GM18502 (cell line): ENCODE measurements around the gene CREBBP.

Source experiments
- ATAC-seq: cut with Tn5 transposase; IDR thresholded peaks from one replicate; pipeline ENCODE4 v1.9.1; 2021; ENCODE audit warnings: mild to moderate bottlenecking; ENCODE audit not compliant: unreplicated experiment, poor library complexity

The CREBBP gene

DNA sequence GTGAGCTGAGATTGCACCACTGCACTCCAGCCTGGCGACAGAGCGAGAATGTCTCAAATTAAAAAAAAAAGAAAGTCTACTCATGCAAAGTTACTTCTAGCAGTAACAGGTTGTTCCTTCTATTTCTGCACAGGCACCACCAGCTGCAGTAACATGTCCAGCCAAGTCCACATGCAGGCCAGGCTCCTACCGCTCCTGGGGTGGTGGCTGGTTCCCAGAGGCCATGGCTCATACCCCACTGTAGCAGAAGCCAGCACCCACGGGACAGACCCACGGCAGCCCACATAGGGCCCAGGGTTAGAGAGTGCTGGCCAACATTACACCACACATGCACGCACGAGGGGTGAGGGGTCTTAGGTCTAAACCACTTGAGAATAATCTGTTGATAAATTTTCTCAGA is 136.5 kb downstream of the CREBBP start:
- no peak for ATAC-seq

DNA sequence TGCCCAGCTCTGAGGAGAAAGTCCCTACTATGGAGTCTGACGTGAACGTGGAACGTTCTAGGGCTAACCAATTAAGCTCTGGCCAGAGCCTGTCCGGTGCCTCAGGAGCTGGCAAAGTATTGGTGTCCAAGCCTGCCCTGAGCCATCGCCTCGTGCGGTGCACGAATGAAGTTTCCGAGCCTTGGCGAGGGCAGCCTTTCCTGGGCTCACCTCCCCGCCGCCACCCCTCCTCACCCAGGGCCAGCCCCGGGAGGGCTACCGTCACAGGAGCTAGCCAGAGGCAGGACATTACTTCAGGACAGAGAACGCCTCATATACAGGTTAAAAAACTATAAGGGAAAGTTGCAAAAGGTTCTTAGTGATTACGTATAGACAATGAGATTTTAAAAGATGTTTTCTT is 139.6 kb downstream of the CREBBP start:
- ATAC-seq: no peak

DNA sequence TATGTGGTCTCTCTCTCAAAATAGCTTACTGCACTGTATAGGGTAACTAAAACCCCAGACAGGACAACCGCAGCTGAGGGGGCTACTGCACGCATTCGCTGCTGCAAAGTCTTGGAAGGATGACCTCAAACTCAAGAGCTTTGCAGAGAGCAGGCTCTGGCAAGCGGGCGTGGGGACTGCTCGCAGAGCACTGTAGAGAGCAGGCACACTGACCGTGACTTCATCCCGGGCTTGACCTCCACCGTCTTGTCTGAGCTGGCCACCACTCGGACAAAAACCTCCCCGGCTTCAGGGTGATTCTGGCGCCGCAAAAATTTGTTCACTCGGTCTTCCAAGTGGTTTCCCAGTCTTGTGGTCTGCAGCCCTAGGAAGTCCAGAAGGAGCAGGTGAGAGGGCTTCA is 140.3 kb downstream of the CREBBP start:
- ATAC-seq: no peak

DNA sequence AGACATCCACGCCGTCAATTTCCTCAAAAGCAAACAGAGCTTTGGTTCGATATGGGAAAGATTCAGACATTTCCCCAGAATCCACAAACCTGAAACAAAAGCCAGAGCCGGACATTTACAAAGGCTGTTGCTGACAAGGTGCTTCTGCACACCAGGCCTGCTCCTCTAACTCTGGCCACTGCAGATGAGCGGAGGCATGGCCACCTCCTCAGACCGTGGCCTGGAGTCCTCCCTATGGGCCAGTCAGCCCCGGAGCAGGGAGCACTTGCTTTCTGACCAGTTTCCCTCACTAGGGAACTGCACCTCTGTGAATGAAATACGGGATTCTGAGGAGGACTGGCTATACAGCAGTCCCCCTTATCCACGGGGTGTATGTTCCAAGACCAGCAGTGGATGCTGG is 140.9 kb downstream of the CREBBP start:
- no peak for ATAC-seq

DNA sequence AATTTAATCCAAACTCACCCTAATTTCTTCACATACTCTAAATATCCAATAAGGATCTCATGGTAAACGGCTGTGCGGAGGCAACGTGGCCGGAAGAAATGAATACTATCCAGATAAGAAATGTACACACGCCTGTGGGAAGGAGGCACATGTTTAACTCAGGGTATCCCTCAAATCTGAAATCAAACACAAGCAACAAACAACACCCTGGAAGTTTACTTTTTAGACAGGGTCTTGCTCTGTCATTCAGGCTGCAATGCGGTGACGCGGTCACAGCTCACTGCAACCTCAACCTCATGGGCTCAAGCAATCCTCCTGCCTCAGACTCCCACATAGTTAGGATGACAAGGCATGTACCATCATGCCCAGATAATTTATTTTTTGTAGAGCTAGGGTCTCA is 142.0 kb downstream of the CREBBP start:
- no peak for ATAC-seq

DNA sequence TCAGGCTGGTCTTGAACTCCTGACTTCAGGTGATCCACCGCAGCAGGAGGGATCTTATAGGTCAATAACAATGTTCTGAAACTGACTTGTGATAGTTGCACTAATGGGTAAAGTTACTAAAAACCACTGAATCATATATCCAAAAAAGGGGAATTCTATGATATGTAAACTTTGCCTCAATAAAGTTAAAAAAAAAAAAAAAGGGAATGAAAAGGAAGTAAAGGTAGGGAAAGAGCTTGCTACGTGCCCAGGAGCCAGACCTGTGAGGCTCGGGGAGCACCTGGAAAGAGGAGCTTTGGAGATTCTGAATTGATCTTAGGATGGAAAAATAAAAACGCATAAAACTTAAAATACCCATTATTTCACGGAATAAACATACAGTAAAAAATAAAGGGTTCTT is 142.4 kb downstream of the CREBBP start:
- ATAC-seq: no peak

DNA sequence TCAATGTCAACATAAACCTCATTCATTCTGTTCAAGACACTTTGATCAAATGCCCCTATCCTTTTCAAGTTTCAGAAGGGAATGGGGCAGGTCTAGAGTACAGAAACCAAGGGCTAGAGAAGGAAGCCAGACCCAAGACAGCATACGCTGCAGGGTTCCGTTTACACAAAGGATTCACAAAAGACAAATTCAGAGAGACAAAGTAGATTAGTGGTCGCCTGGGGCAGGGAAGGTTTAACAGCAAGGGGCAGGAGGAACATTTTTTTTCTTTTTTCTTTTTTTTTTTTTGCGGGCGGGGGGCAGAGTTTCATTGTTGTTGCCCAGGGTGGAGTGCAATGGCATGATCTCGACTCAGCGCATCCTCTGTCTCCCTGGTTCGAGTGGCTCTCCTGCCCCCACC is 143.3 kb downstream of the CREBBP start:
- no peak for ATAC-seq

DNA sequence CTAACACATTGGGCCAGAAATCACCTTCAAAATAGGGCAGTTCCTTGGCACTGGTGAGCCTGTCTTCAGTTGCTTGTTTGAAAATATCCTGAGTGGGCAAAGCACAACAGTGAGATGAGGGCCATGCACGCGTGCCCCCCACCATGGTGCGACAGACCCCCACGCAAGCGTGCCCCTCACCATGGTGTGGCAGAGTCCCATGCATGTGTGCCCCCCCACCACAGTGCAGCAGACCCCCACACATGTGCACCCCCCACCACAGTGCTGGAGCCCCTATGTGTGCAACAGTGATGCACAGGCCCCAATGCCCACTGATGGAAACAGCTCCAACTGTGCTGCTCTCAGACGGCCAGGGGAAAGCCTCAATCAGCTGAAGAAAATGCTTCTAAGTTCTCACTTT is 144.4 kb downstream of the CREBBP start:
- no peak for ATAC-seq

DNA sequence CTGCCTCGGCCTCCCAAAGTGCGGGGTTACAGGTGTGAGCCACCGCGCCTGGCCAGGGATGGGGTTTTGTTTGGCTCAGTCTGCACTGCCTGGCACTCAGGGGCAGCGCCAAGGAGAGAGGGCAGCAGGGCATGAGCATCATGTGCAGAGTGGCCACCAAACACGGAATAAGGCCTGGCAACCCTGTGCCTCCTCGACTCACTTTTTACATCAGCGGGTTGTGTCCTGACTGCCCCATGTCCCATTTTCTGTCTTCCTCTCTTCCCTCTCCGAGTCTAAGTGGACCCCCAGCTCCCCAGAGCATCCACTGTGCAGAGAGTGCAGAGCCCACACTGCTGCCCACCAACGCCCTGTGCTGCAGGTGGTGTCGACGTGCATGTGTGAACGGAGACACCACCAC is 145.0 kb downstream of the CREBBP start:
- no peak for ATAC-seq

DNA sequence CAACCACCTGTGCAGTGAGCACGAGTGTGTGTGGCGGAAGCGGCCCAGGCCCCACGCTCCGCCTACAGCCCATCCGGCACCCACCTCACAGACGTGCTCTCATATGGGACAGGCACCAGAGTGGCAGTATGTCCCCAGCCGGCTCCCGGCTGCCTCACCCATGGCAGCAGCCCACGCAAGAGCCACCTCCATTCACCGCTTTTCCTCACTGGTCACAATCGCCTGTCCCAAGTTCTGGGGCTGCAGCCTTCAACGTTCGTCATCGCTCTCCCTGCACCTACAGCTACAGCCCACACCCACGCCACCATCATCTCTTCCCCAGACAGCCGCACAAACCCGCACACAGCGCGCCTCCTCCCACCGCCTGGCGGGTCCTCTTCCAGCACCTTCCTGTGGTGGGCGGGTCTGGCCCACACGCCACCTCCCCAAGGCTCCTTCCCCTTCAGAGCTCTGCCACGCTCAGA is 145.7 kb downstream of the CREBBP start:
- no peak for ATAC-seq

DNA sequence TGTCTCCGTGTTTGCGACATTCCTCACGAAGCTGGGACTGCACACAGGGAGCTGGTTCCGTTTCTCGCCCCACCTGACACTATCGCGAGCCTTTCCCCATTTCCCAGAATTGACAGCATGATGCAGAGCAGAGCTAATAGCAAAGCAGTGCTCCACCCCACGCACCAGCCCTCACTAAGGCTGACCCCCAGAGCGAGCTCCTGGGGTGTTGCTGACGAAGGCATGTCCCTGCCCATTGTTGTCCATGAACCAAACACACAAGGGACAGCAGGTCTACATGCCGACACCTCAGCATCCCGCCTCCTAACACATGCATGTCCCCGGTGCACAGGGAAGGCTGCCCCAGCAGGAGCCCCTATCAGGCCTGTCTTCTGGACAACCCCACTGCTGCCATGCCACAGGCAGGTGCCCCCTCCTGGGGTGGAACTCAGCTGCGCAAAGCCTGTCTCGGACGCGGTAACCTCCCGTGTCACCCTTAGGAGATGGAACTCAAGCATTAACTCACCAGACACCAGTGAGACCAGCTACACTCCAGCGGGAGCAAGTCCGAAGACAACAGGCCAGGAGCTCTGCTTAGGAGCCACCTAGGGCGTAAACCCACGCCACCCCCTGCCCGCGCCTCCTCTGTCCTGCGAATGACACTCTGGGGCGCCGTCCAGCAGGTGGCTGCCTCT is 146.3 kb downstream of the CREBBP start:
- no peak for ATAC-seq

DNA sequence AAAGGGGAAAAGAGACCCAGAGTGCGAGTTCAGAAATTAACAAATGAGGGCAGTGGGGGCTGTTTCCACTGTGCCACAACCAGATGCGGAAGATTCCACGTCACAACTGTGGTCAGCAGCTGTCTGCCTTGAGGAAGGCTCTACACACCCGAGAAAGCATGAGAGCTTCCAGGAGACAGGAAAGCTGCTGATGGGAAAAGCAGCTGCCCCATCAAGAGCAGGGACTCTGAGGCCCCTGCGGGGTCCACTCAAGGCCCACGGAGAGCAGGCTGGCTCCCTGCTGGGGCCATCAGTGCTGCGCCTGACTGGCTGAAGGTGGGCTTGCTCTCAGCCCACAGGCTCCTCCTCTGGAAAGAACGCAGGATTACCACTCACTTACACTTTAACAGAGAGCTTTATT is 148.3 kb downstream of the CREBBP start:
- no peak for ATAC-seq

DNA sequence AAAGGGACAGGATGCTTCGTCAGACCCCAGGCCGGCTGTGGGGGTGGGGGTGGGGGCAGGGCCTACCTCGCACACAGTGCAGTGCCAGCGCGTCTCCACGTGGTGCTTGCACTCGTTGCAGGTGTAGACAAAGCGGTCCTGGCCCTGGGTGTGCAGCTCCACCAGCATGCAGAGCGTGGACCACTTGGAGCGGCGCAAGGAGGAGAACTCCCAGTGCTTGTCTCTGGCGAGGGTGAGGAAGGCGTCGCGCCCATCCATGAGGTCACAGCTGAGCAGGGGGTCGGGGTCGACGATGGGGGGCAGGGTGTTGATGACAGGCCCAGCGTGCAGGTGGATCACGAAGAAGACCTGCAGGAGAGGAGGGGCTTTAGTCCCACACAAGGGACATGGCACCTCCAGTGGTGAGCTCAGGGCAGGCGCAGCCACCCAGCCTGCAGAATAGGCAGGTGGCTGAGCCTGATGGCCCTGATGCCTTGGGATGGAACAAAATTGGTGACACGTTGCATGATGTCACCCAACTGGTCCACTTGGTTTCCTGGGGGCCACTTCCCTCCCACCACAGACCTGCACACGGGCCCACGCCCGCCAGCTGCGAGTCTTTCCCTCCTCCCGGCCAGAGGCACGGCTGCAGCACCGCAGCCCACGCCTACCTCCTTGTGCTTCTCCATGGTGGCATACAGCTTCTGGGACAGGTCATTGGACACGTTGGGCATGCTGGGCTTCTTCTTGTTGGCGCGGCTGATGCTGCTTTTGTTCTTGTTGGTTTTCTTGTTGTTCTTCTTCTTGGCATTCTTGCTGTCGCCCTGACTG is 149.2 kb downstream of the CREBBP start:
- ATAC-seq: no peak

DNA sequence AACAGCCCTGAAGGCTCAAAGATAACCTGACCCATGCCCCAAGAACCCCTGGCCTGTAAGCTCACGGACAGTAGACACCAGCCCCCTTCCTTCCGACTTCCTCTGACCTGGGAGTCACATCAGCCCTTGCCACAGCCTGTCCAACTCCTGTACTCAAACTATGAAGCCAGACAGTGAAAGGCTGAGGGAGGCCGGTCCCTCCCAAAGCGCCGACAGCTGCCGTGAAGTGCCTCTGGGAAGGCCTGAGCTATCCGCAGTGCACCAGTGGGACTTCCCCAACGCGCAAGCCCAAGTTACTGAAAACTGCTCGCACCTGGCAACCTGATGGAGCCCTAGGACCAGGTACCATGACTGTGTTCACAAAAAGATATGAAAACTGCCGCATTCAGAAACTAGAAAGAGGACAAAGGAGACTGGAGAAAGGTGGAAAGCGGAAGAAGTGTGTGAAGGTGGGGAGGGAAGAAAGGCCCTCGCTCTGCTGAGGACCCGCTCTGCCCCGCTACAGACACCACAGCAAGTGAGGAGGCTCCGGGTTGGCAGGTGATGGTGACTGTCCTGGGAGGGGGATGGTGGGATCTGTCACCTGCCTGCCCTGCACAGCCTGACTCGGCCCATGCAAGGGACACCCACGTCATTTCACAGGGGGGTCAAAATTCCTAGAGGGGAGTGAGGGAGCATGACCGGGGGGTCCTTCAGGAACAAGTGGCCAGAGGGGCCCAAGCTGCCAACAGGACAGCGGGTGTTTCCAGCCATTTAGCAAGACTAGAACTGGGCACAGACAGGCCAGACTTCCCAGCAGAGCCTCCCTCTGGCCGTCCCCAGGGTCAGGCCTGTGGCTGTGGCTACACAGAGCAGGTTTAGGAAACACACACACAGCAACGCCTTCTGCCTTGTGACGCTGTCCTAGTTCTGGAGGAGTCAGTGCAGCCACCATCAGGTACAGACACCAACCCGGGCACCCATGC is 150.1 kb downstream of the CREBBP start:
- no peak for ATAC-seq

DNA sequence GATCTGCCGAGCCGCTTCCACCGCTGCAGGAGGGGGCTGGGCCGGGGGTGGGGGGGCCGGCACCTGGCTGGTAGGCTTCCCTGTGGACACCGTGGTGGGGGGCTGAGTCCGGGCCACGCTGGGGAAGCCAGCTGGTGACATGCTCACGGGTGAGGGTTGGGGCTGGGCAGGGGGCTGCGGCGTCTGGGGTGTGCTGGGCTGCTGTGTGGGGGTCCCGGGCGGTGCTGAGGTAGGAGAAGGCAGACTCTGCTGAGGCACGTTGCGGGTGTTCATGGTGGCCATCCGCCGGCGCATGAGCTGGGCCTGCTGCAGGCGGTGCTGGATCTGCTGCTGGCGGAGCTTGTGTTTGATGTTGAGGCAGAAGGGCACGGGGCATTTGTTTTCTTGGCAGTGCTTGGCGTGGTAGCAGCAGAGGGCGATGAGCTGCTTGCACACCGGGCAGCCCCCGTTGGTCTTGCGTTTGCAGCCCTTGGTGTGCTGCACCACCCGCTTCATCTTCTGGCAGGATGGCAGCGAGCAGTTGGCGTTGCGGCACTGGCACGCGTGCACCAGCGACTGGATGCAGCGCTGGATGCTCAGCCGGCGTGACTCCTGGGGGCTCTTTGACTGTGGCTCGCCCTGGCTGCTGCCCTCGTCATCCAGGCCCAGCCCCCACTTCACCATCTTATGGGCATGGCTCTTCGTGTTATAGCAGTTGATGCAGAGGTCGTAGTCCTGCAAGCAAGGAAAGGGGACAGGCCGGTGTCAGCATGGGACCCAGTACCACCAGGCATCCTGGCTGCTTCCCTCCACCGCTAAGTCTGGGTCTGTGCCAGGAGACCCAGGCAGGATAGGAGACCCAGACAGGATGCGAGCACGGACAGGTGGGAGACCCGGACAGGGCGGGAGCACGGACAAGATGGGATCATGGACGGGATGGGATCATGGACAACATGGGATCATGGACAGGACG is 151.1 kb downstream of the CREBBP start:
- no peak for ATAC-seq

DNA sequence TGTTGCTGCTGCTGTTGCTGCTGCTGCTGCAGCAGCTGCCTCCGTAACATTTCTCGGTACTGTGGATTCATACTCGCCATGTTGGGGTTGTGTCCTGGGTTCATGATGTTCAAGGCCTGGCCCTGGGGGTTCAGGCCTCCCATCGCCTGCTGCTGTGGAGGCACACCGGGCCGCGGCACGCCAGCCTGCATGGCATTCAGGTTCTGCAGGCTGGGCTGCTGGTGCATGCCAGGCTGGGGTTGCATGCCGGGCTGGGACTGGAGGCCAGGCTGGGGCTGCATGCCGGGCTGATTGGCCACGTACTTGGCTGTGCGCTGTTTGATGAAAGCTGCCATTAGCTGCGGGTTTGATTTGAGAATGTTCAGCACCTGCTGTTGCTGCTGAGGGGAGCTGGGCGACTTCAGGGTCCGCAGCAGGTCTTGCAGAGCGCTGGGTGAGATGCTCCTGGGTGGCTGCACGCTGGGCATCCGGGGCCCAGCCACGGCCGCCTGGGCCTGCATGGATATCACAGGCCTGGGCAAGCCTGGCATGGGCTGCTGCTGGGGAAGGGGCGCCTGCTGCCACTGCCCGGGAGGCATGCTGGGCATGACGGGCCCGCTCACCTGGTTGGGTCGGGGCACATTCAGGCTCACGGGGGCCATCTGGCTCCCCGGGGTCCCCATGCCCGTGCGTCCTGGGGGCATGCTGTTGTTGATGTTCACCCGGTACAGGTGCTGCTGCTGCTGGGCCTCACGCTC is 151.9 kb downstream of the CREBBP start:
- ATAC-seq: no peak

DNA sequence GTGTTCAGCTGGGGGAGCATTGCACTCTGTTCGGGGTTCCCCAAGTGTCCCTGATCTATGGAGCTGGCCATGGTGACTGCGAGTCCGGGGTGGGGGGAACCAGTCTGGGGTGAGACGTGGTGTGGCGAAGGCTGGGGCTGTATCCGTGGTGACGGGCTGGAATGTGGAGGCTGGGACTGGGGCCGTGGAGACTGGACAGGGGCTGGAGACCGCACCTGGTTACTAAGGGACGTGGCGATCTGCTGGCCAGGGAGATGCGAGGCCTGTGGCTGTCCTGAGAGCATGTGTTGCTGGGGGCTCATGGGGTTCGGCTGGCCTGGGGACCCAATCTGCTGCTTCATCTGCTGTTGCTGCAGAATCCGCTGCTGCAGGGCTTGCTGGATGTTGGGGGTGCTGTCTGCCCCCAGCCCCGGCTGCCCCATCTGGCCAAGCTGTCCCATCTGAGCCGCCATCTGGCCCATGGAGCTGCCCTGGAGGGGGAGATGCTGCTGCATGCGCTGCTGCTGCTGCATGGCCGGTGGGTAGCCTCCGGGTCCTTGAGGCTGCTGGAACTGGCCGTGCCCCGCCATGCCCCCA is 152.6 kb downstream of the CREBBP start:
- ATAC-seq: no peak

DNA sequence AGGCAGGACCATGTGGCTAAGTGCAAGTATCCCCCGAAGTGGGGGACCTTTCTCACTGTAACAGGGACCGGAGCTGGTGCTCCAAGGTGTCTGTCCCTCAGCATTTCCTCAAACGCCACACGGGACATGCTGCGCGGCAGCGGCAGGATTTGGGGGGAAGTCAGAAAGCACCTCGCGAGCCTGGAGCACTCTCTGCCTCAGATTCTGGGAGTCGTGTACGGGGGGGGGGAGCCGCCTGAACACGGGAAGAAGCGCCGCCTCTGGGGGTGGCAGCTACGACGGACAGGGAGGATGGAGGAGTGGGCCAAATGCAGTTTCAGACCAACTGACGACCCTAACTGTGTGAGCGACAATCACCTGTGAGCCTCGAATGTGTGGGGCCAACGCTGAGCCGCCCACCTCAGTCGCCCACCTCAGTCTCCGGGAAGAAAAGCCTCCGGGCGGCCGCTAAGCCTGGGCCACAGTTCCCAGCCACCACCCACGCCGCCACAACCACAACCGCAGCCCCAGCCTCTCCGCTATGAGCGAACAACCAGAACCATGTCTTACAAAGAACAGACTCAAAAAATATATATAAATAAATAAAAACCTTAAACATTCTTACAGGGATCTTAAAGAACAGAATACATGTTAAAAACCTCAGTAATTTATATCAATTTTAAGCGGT is 154.4 kb downstream of the CREBBP start:
- ATAC-seq: no peak
